Left ventricle myocardium inferior (tissue), 1 donor: ENCODE results near the gene OR2T29. TPM values are rescaled to one million over a fixed set of nuclear protein-coding genes. Genes with fewer than 3 reads are reported as not detected.
"Not testable (repeated sequence)": the region's sequence is repeated elsewhere in the genome, so short reads cannot be mapped to it uniquely, and the experiment has no call there.

Source experiments
- DNase-seq: peaks from one replicate; pipeline ENCODE4 v3.0.0-alpha.2; 2020
- H3K27ac ChIP-seq: fragments of 200-600 bp; replicated peaks from 2 replicates; pipeline ENCODE4 v1.8.0; 2021
- H3K27me3 ChIP-seq: fragments of 200-600 bp; 2 replicates; pipeline ENCODE4 v1.8.0; 2021; ENCODE audit warnings: low read depth
- H3K36me3 ChIP-seq: fragments of 200-600 bp; 2 replicates; pipeline ENCODE4 v1.8.0; 2021
- H3K4me1 ChIP-seq: fragments of 200-600 bp; 2 replicates; pipeline ENCODE4 v1.8.0; 2021
- H3K4me3 ChIP-seq: fragments of 200-600 bp; 2 replicates; pipeline ENCODE4 v1.8.0; 2021; ENCODE audit warnings: mild to moderate bottlenecking, moderate library complexity
- H3K9me3 ChIP-seq: fragments of 200-600 bp; replicated peaks from 2 replicates; pipeline ENCODE4 v1.8.0; 2021
- intact Hi-C: fragments of 100-400 bp; cut with micrococcal nuclease; formaldehyde crosslinking; loops from one replicate; pipeline ENCODE4 v1.11.0; 2022
- long read RNA-seq: library from polyadenylated mRNA; unstranded; transcript quantifications from one replicate; pipeline ENCODE4 v2.0.0, GENCODE V29; 2021
- total RNA-seq: library from RNA; stranded (reverse); fragmentation: NEBNext Ultra II Directional; extraction: Animal tissue kit (Norgen Biotek cat#: 25700); gene quantifications from one replicate; pipeline ENCODE4 v1.2.1, GENCODE V29; 2021
- TF ChIP-seq, protein P1 (sequence below): fragments of 200-600 bp; IDR thresholded peaks from 2 replicates; pipeline ENCODE4 v1.8.0; 2021; ENCODE audit warnings: antibody characterized with exemption, mild to moderate bottlenecking, borderline replicate concordance
- donor health status: DM: no; HTN: yes; CAD: no; lungs with severe emphysema.

Gene OR2T29, protein sequence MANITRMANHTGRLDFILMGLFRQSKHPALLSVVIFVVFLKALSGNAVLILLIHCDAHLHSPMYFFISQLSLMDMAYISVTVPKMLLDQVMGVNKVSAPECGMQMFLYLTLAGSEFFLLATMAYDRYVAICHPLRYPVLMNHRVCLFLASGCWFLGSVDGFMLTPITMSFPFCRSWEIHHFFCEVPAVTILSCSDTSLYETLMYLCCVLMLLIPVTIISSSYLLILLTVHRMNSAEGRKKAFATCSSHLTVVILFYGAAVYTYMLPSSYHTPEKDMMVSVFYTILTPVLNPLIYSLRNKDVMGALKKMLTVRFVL
- not detected for total RNA-seq
- long read RNA-seq: 0 reads

GRCh38 chr1:248562672-248563071, at the start of gene OR2T29:
Gene OR2T29 (minus strand): TSS chr1:248562772. CDS start chr1:248559491, 3,281 bp downstream.
- H3K27ac ChIP-seq, H3K27me3 ChIP-seq, H3K9me3 ChIP-seq, H3K4me1 ChIP-seq, intact Hi-C loops, DNase-seq, H3K4me3 ChIP-seq, H3K36me3 ChIP-seq: not testable (repeated sequence)

DNA sequence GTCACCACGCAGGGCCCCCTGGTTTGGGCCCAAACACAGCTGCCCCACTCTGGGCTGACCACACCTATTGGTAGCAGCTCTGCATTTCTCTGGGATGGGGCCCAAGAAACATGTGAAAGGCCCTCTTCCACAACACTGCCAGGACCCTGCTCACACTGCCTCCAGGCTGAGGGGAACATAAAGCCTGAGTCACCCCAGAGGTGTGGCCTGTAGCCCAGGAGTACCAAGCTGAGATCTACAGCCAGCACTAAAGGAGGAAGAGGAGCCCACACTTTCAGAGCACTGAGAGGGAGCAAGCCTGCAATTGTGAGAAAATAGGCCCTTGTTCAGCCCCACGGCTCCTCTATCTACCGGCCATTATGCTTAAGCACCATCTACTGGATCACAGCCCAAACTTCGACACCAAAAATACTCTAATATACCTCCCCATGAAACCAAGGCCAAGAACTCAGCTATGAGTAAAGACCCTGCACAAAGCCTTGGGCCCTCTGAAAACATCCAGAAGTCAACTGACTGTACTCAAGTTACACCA, 49.4 kb upstream of the OR2T29 start:
- Histone ChIP-seq H3K27ac (no peak overlapping the region), H3K36me3 (no peaks in the 10 kb centered on the region), H3K27me3 (peaks cover 6% of the 10 kb centered on the region), H3K4me1 (no peaks in the 10 kb centered on the region), H3K9me3 (no peaks in the 10 kb centered on the region), H3K4me3 (no peak overlapping the region)
- intact Hi-C loops: no loop called here
- DNase-seq: no peak
- TF ChIP-seq, protein P1, sequence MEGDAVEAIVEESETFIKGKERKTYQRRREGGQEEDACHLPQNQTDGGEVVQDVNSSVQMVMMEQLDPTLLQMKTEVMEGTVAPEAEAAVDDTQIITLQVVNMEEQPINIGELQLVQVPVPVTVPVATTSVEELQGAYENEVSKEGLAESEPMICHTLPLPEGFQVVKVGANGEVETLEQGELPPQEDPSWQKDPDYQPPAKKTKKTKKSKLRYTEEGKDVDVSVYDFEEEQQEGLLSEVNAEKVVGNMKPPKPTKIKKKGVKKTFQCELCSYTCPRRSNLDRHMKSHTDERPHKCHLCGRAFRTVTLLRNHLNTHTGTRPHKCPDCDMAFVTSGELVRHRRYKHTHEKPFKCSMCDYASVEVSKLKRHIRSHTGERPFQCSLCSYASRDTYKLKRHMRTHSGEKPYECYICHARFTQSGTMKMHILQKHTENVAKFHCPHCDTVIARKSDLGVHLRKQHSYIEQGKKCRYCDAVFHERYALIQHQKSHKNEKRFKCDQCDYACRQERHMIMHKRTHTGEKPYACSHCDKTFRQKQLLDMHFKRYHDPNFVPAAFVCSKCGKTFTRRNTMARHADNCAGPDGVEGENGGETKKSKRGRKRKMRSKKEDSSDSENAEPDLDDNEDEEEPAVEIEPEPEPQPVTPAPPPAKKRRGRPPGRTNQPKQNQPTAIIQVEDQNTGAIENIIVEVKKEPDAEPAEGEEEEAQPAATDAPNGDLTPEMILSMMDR: no peak

DNA sequence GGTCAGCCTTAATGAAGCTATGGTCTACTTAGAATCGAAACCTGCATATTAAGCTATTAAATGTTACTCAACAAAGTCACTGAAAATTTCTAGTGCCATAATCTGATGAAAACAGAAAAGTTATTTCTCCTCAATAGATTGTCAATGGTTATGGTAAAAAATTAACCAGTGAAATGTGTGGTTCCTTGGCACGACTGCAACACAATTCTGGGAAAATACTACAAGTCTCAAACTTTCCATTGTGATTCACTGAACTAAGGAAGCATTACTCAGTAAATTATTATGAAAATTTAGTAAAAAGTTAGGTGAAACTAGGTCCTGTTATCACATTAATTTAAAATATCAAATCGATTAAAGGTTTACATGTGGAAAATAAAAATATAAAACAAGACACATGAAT, 47.7 kb upstream of the OR2T29 start:
- H3K4me3 ChIP-seq: no peak overlapping the region
- H3K27me3 ChIP-seq: peaks cover 6% of the 10 kb centered on the region
- DNase-seq: no peak
- intact Hi-C loops: no loop called here
- no peaks in the 10 kb centered on the region for H3K36me3 ChIP-seq
- H3K4me1 ChIP-seq: no peaks in the 10 kb centered on the region
- TF ChIP-seq, protein P1: no peak
- no peak overlapping the region for H3K27ac ChIP-seq
- H3K9me3 ChIP-seq: no peaks in the 10 kb centered on the region

GRCh38 chr1:248599396-248599795, 36.8 kb upstream of the OR2T29 start:
- peaks cover 5% of the 10 kb centered on the region for H3K27me3 ChIP-seq
- H3K4me3 ChIP-seq: no peak overlapping the region
- TF ChIP-seq, protein P1: no peak
- H3K4me1 ChIP-seq: no peaks in the 10 kb centered on the region
- H3K27ac ChIP-seq: no peak overlapping the region
- DNase-seq: no peak
- intact Hi-C loops: no loop called here
- no peaks in the 10 kb centered on the region for H3K36me3 ChIP-seq
- H3K9me3 ChIP-seq: peaks cover 7% of the 10 kb centered on the region

- intact Hi-C loops: no loop called here
- peaks cover 5% of the 10 kb centered on the region for H3K27me3 ChIP-seq
These were observed 35.0 kb upstream of the OR2T29 start, which contains the start of gene OR2T10 for GRCh38 chr1:248597589-248597988. Gene OR2T10 (minus strand): TSS chr1:248597700. CDS start chr1:248593768, 3,932 bp downstream.

GRCh38 chr1:248596615-248597014, 34.0 kb upstream of the OR2T29 start:
- TF ChIP-seq, protein P1: no peak

More at GRCh38 chr1:248597589-248597988, 35.0 kb upstream of the OR2T29 start, which contains the start of gene OR2T10:
- Histone ChIP-seq H3K27ac (no peak within 1 kb of the TSS), H3K9me3 (no peaks in the 10 kb centered on the region), H3K4me3 (no peak within 1 kb of the TSS), H3K36me3 (no peaks in the 10 kb centered on the region), H3K4me1 (no peaks in the 10 kb centered on the region)
- DNase-seq: no peak
- TF ChIP-seq, protein P1: no peak

More at GRCh38 chr1:248596615-248597014, 34.0 kb upstream of the OR2T29 start:
- H3K36me3 ChIP-seq: no peaks in the 10 kb centered on the region
- DNase-seq: no peak
- H3K4me1 ChIP-seq: no peaks in the 10 kb centered on the region
- no peaks in the 10 kb centered on the region for H3K9me3 ChIP-seq
- H3K27ac ChIP-seq: no peak overlapping the region
- H3K4me3 ChIP-seq: no peak overlapping the region
- intact Hi-C loops: no loop called here
- peaks cover 5% of the 10 kb centered on the region for H3K27me3 ChIP-seq
